MG63 (cell line): Measurements from ENCODE around the gene SYNJ2. TPM values are rescaled to one million over a fixed set of nuclear protein-coding genes. Genes with fewer than 3 reads are reported as not detected.

Experiments
- DNase-seq: peaks from one replicate; pipeline ENCODE4 v3.0.0-alpha.2; 2020
- H3K27me3 ChIP-seq: fragments of 250-450 bp; sonication (Bioruptor Pico); 2 replicates; pipeline ENCODE4 v1.5.1; 2020; ENCODE audit warnings: mild to moderate bottlenecking, moderate library complexity
- H3K36me3 ChIP-seq: fragments of 250-450 bp; sonication (Bioruptor Pico); 2 replicates; pipeline ENCODE4 v1.5.1; 2020; ENCODE audit warnings: mild to moderate bottlenecking, moderate library complexity
- H3K4me3 ChIP-seq: fragments of 250-450 bp; sonication (Bioruptor Pico); 2 replicates; pipeline ENCODE4 v1.5.1; 2020; ENCODE audit warnings: mild to moderate bottlenecking, moderate library complexity
- H3K9me3 ChIP-seq: fragments of 250-450 bp; sonication (Bioruptor Pico); 2 replicates; pipeline ENCODE4 v1.5.1; 2020; ENCODE audit warnings: mild to moderate bottlenecking, moderate library complexity
- total RNA-seq: library from RNA; depleted of rRNA; stranded (reverse); fragments of >200 nt; shearing (Covaris generic); gene quantifications from 2 replicates; pipeline ENCODE4 v1.2.3, GENCODE V29; 2014; ENCODE audit warnings: low replicate concordance

SYNJ2 gene
- total RNA-seq, 1 experiment from 2014 or later, result 35.5 TPM

- Histone ChIP-seq H3K9me3 (no peaks in the 10 kb centered on the region), H3K36me3 (peaks cover 86% of the 10 kb centered on the region), H3K4me3 (no peak overlapping the region), H3K27me3 (no peaks in the 10 kb centered on the region)
- DNase-seq, result no peak
Measured at GRCh38 chr6:158038291-158039177, 56.9 kb downstream of the SYNJ2 start.

GRCh38 chr6:158039178-158039557 lies 57.5 kb downstream of the SYNJ2 start:
- Histone ChIP-seq H3K4me3 (no peak overlapping the region), H3K36me3 (peaks cover 86% of the 10 kb centered on the region), H3K9me3 (no peaks in the 10 kb centered on the region), H3K27me3 (no peaks in the 10 kb centered on the region)
- peak; percentile 58 for DNase-seq

- Histone ChIP-seq H3K9me3 (no peaks in the 10 kb centered on the region), H3K36me3 (peaks cover 86% of the 10 kb centered on the region), H3K27me3 (no peaks in the 10 kb centered on the region), H3K4me3 (no peak overlapping the region)
- DNase-seq, result peak; percentile 97
Measured at GRCh38 chr6:158039571-158040050, 57.9 kb downstream of the SYNJ2 start.

GRCh38 chr6:158040051-158040803 lies 58.6 kb downstream of the SYNJ2 start:
- Histone ChIP-seq H3K4me3 (no peak overlapping the region), H3K27me3 (no peaks in the 10 kb centered on the region), H3K9me3 (no peaks in the 10 kb centered on the region), H3K36me3 (peaks cover 83% of the 10 kb centered on the region)
- DNase-seq, result peak; percentile 87

DNA sequence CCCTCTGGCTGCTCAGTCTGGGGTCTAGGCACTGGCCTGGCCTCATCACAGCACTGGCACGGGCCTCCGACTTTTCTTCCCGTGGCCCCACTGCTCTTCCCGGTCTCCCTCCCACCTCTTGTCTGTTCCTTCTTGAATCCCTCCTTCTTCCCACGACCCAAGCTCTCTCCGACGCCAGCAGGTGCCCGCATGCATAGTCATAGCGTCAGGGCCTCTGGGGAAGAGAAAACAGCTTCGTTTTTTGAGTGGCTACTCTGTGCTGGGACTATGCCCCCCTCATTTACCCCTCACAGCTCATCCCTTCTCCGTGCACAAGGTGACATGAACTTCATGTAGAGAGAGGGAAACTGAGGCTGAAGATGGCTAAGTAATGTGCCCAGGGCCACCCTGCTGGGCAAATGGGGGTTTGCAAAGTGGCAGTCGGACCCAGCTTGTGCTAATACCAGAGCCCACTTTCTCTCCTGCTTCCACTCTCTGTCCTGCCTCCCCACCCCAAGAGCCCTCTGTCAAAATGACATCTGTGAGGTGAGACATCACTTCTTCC lies 59.2 kb downstream of the SYNJ2 start:
- Histone ChIP-seq H3K36me3 (peaks cover 83% of the 10 kb centered on the region), H3K27me3 (no peaks in the 10 kb centered on the region), H3K4me3 (no peak overlapping the region), H3K9me3 (no peaks in the 10 kb centered on the region)
- DNase-seq, result no peak

GRCh38 chr6:158041370-158041769 lies 59.7 kb downstream of the SYNJ2 start:
- Histone ChIP-seq H3K4me3 (no peak overlapping the region), H3K9me3 (no peaks in the 10 kb centered on the region), H3K36me3 (peaks cover 83% of the 10 kb centered on the region), H3K27me3 (no peaks in the 10 kb centered on the region)
- no peak for DNase-seq

- no peak for DNase-seq
- H3K9me3 ChIP-seq, result no peaks in the 10 kb centered on the region
- peaks cover 83% of the 10 kb centered on the region for H3K36me3 ChIP-seq
- no peak overlapping the region for H3K4me3 ChIP-seq
- no peaks in the 10 kb centered on the region for H3K27me3 ChIP-seq
Measured at GRCh38 chr6:158041788-158042187, 60.1 kb downstream of the SYNJ2 start.

- Histone ChIP-seq H3K27me3 (no peaks in the 10 kb centered on the region), H3K9me3 (no peaks in the 10 kb centered on the region), H3K4me3 (no peak overlapping the region), H3K36me3 (peaks cover 86% of the 10 kb centered on the region)
- no peak for DNase-seq
Measured at GRCh38 chr6:158042245-158042798, 60.7 kb downstream of the SYNJ2 start.

DNA sequence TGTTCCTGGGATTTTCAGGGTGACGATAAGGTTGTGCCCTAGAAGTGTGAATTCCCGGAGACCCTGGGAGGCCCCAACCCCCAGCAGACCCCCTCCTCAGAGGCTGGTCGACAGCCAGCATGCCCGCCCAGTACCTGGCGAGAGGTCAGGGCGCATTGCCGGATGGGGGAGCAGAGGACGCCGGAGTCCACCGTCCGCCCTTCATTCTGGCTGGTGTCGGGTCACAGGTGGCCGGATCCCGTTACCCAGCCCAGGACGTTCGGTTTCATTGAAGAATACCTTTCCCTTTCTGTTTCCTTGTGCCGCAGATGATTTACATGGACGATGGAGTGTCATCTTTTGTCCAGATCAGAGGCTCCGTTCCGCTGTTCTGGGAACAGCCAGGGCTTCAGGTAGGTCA lies 61.3 kb downstream of the SYNJ2 start:
- Histone ChIP-seq H3K4me3 (no peak overlapping the region), H3K9me3 (no peaks in the 10 kb centered on the region), H3K27me3 (no peaks in the 10 kb centered on the region), H3K36me3 (peaks cover 84% of the 10 kb centered on the region)
- no peak for DNase-seq

GRCh38 chr6:158043586-158044524 lies 62.2 kb downstream of the SYNJ2 start:
- peaks cover 81% of the 10 kb centered on the region for H3K36me3 ChIP-seq
- H3K27me3 ChIP-seq, result no peaks in the 10 kb centered on the region
- no peak for DNase-seq
- no peak overlapping the region for H3K4me3 ChIP-seq
- H3K9me3 ChIP-seq, result no peaks in the 10 kb centered on the region

DNA sequence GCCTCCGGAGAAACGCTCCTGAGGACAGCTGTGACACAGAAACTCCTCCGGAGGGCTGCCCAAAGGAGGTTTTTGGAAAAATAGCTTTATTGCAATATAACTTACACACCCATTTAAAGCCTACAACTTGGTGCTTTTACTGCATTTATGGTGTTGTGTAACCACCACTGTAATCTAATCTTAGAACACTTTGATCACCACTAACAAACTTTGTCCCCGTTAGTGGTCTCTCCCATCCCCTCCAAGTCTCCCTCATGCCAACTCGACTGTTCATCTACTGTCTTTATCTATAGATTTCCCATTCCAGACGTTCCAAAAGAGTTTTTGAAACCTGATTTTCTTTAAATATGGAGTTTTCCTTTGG lies 62.8 kb downstream of the SYNJ2 start:
- Histone ChIP-seq H3K36me3 (peaks cover 79% of the 10 kb centered on the region), H3K9me3 (no peaks in the 10 kb centered on the region), H3K27me3 (no peaks in the 10 kb centered on the region), H3K4me3 (no peak overlapping the region)
- no peak for DNase-seq

DNA sequence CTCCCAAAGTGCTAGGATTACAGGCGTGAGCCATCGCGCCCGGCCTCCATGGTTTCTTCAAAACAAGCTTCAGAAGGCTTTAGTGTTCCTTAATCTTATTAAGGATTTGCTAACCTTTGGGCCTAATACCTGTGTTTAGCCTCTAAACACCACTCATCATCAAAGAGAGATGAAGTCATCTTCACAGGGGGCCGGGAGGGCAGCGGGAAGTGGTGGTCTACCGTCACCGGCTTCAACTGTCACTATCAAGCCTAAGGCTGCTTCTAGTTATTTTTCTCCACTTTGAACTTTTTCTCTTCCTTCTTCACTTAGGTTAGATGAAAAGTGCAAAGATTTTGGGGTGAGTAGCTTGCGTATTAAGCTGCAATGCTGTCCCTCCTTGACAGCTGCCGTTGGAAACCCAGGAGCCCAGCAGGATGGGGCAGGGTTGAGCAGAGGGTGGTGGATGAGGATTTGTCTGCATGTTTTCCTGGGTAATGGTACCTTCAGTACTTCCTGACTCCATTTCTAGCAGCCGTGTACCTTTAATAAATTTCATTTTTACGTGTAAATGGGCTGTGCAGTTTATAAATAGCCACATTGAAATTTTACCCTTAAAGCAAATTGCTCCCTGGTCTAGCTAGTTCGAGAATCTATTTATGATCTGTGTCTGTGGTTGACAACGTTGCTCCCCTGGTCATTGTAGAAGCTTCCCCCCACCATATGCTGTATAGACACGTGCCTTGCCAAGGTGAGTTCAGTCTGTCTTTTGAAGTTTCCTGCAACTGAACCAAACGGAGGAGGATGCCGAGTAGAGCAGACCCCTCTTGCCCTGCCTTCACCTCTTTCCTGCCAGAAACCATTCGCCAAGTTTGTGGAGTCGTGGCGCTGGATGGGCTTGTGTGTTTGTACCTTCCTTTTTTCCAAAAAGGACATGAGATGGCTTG lies 64.8 kb downstream of the SYNJ2 start:
- no peak for DNase-seq
- H3K36me3 ChIP-seq, result peaks cover 86% of the 10 kb centered on the region
- H3K27me3 ChIP-seq, result no peaks in the 10 kb centered on the region
- no peaks in the 10 kb centered on the region for H3K9me3 ChIP-seq
- H3K4me3 ChIP-seq, result no peak overlapping the region

GRCh38 chr6:158047127-158047518 lies 65.5 kb downstream of the SYNJ2 start:
- Histone ChIP-seq H3K36me3 (peaks cover 79% of the 10 kb centered on the region), H3K9me3 (no peaks in the 10 kb centered on the region), H3K27me3 (no peaks in the 10 kb centered on the region), H3K4me3 (no peak overlapping the region)
- peak; percentile 72 for DNase-seq

GRCh38 chr6:158047563-158048323 lies 66.1 kb downstream of the SYNJ2 start:
- Histone ChIP-seq H3K36me3 (peaks cover 74% of the 10 kb centered on the region), H3K9me3 (no peaks in the 10 kb centered on the region)

GRCh38 chr6:158048589-158048988 lies 66.9 kb downstream of the SYNJ2 start:
- Histone ChIP-seq H3K4me3 (no peak overlapping the region), H3K36me3 (peaks cover 73% of the 10 kb centered on the region), H3K9me3 (no peaks in the 10 kb centered on the region), H3K27me3 (no peaks in the 10 kb centered on the region)
- DNase-seq, result no peak

More at GRCh38 chr6:158047563-158048323, 66.1 kb downstream of the SYNJ2 start:
- no peaks in the 10 kb centered on the region for H3K27me3 ChIP-seq
- no peak for DNase-seq
- H3K4me3 ChIP-seq, result no peak overlapping the region
